ENCODE results near the gene NR2F1.

NR2F1 gene

DNA sequence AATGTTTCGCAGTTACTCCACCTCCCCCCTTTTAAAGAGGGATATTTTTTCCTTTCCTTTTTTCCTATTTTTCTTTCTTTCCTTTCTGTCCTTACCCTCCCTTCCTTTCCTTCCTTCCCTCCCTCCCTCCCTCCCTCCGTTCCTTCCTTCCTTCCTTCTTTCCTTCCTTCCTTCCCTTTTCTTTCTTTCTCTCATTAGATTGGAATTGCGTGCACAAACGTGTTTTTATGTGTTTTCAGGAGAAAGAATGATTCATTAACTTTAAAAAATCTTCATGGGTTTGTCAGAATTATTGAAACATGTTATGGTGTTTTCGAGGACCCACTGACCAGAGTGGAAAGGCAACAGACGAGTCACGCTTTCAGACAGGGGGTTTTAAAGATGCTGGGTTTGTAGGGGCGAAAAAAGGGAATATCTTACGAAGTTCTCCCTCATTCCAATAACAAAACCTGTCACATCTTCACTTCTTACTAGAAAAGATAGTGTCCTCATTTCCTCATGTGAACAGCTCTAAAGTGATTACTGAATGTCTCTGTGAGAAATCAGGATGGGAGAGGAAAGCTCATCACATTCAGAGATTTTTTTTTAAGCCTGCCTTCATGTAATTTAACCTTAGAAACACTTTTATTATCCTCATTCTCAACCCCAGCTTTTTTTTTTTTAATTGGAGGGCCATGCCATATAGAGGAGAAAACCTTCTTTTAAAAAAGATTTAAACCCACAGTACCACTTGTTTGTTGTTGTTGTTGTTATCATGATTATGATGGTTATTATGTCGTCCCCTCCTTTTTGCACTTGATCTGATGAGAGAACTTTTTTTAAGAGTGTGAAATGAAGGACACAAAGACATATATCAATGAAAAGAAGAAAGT lies 21.9 kb downstream of the NR2F1 start:
- no peak for DNase-seq

DNA sequence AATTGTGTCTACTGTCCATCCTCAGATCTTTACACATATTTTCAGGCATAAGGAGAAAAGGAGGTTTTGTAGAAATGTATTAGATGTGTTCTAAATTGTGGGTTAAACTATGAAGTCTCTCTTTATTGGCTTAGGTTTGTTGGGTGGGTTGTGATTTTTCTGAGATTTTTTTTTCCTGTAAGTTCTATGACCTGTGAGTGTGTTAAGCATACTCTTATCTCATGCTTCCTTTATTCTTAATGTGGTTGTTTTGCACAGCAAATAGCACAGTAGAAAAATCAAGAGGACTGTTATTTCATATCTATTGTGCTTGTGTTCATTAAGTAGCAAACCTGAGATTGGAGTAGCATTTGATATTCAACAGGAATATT lies 23.3 kb downstream of the NR2F1 start:
- no peak for DNase-seq

- peak; percentile 77 for DNase-seq
These were observed 24.6 kb downstream of the NR2F1 start for GRCh38 chr5:93607367-93608258.

- no peak for DNase-seq
These were observed 25.8 kb downstream of the NR2F1 start for GRCh38 chr5:93608855-93609254.

DNA sequence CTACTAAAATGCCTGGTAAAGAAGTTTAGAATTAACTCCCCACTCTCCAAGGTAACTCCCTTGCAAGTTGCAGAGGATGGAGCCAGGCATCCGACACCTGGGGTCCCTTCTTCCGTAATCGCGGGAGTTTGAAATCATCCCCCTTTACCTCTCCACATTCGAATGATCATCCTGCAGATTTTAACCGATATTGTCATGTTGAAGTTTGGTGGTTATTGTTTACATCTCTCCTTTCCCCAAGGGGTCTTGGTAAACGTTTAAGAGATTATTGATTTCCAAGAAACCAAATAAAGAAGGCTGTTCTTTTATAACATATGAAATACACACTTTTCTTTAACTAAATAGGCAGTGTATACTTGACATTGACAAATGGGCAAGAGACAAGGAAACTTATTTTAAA lies 26.7 kb downstream of the NR2F1 start:
- DNase-seq: no peak

GRCh38 chr5:93610581-93611272 lies 27.7 kb downstream of the NR2F1 start:
- DNase-seq: no peak

- no peak for DNase-seq
These were observed 28.4 kb downstream of the NR2F1 start for GRCh38 chr5:93611273-93611975.

- peak; percentile 50 for DNase-seq
These were observed 29.2 kb downstream of the NR2F1 start for GRCh38 chr5:93611976-93612854.

DNA sequence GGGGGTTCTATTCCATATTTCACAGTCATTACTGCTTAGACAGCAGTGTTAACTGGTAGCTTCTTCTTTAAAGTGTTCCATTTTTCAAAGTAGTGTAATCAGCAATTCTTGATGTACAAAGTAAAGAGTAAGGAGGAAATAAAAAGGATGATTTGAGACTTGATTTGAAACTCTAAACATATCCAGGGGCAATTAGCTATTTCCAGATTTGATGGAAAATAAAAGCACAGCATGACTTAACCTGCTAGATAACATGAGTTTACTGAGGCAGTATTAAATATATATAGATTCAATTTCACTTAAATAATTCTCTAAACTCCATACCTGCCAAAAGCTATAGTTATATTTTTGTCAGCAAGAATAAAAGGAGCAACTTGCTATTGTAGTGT lies 29.8 kb downstream of the NR2F1 start:
- DNase-seq: no peak

GRCh38 chr5:93616538-93617174 lies 33.6 kb downstream of the NR2F1 start:
- DNase-seq: no peak

GRCh38 chr5:93620487-93621326 lies 37.7 kb downstream of the NR2F1 start:
- DNase-seq: peak; percentile 84

DNA sequence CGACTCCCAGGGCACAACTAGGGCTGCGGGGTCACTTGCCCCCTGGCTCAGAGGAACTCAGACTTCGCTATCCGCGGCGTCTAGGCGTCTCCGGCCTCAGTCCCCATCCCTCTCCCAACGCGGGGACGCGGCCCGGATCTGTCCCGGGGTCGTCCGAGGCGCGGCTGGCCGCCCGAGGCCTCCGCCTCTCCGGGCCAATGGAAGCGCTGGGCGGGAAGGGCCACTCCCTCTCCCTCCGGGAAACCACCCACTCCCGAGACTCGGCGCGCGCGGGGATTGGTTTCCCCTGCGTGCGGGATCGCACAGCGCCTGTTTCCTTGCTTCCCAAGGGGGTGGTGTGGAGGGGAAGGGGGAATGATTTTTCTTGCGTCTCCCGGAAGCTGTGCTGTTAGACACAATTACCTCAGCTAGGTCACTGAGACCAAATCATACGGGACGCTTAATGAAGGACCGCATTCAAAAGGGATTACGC lies 38.3 kb downstream of the NR2F1 start:
- DNase-seq: peak; percentile 78

- DNase-seq: peak; percentile 58
These were observed 39.3 kb downstream of the NR2F1 start for GRCh38 chr5:93622240-93622885.

- DNase-seq: no peak
These were observed 40.1 kb downstream of the NR2F1 start for GRCh38 chr5:93623153-93623552.

DNA sequence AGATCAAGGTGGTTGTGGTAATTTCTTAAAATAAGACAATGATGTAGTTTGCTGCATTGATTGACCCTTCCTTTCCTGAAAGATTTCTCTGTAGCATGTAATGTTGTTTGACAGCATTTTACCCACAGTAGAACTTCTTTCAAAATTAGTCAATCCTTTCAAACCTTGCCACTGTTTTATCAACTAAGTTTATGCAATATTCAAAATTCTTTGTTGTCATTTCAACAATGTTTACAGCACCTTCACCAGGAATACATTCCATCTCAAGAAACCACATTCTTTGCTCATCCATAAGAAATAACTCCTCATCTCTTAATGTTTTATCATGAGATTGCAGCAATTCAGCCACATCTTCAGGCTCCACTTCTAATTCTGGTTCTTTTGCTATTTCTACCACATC lies 43.8 kb downstream of the NR2F1 start:
- no peak for DNase-seq

DNA sequence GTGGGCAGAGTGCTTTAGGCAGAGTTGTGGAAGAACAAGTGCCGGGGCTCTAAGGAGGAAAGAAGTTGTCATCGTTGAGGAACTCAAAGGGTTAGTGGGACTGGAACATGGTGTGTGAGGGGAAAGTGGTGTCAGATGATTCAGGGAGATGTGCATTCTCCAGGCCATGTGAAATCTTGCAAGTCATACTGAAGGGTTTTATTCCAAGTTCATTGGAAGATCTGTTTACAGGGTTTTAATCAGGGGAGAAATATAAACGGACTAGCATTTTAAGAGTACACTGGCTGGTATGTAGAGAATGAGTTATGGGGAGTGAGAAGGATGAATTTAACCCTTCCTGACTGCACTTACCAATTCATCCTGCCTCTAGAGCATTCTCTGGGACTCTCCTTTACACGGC lies 49.3 kb downstream of the NR2F1 start:
- DNase-seq: no peak

- no peak for DNase-seq
These were observed 53.0 kb downstream of the NR2F1 start for GRCh38 chr5:93635991-93636390.

DNA sequence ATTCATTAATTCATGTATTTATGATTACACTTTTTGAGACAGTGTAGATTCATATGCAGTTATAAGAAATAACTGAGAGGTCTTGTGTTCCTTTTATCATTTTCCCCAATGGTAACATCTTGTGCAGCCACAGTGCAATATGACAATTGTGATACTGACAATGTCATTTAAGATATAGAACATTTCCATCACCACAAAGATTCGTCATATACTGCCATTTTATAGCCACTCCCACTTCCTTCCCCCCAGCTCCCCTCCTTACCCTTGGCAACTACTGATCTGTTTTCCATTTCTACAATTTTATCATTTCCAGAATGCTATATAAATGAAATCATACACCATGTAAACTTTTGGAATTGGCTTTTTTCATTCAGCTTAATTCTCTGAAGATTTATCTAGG lies 53.8 kb downstream of the NR2F1 start:
- no peak for DNase-seq

DNA sequence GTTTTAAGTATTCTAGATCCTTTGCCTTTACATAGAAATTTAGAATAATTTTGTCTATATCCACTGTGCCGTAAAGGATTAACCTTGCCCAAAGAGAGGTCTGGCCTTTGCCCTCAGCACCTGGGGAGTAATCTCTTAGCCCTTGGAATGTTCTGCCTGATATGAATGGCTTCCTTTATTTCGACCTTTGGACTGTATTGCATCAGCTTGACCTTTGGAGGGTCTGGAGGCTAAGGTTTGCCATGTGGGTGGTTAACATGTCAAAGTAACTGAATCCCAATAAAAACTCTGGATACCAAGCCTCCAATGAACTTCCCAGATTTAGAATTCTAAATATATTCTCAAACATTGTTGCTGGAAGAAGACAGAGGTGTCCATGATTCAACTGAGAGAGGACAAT lies 54.7 kb downstream of the NR2F1 start:
- DNase-seq: no peak

GRCh38 chr5:93642526-93642925 lies 59.5 kb downstream of the NR2F1 start:
- no peak for DNase-seq
